Activated CD4-positive, alpha-beta T cell treated with anti-CD3 and anti-CD28 coated beads, Interleukin-2, Interleukin-4, amounts not matched to agents 100 ng/mL and 50 ng/mL, durations not matched to agents 16 hours and 8 hours (primary cell): Measurements from ENCODE around the gene CD300LB.
"Not testable (repeated sequence)": the region's sequence is repeated elsewhere in the genome, so short reads cannot be mapped to it uniquely, and the experiment has no call there.

ENCODE experiments used
- DNase-seq: peaks from one replicate; pipeline ENCODE4 v3.0.0-alpha.2; 2020; ENCODE audit warnings: low spot score

The CD300LB gene

GRCh38 chr17:74525465-74525725 is 5.9 kb downstream of the CD300LB start:
- DNase-seq: no peak

GRCh38 chr17:74524653-74525464 is 6.4 kb downstream of the CD300LB start:
- DNase-seq: no peak

- no peak for DNase-seq
These were observed 8.0 kb downstream of the CD300LB start for GRCh38 chr17:74523308-74523707.

- no peak for DNase-seq
These were observed 8.7 kb downstream of the CD300LB start for GRCh38 chr17:74522381-74523105.

GRCh38 chr17:74521701-74522201 is 9.5 kb downstream of the CD300LB start:
- no peak for DNase-seq

GRCh38 chr17:74520790-74521480 is 10.3 kb downstream of the CD300LB start:
- DNase-seq: no peak

GRCh38 chr17:74520016-74520434 is 11.2 kb downstream of the CD300LB start:
- no peak for DNase-seq

- not testable (repeated sequence) for DNase-seq
These were observed 12.8 kb downstream of the CD300LB start for GRCh38 chr17:74518413-74518981.

- no peak for DNase-seq
These were observed 14.5 kb downstream of the CD300LB start for GRCh38 chr17:74516561-74517328.

- DNase-seq: no peak
These were observed 15.3 kb downstream of the CD300LB start for GRCh38 chr17:74515941-74516340.

GRCh38 chr17:74514632-74515334 is 16.5 kb downstream of the CD300LB start:
- peak; percentile 31 for DNase-seq

GRCh38 chr17:74513987-74514631 is 17.2 kb downstream of the CD300LB start:
- peak; percentile 40 for DNase-seq

- DNase-seq: peak; percentile 8
These were observed 18.6 kb downstream of the CD300LB start for GRCh38 chr17:74512624-74513091.

- DNase-seq: no peak
These were observed 19.2 kb downstream of the CD300LB start for GRCh38 chr17:74512036-74512435.

- DNase-seq: no peak
These were observed 23.1 kb downstream of the CD300LB start for GRCh38 chr17:74508156-74508555.

GRCh38 chr17:74503949-74504348 is 27.3 kb downstream of the CD300LB start:
- not testable (repeated sequence) for DNase-seq

- no peak for DNase-seq
These were observed 28.4 kb downstream of the CD300LB start for GRCh38 chr17:74502861-74503260.

- no peak for DNase-seq
These were observed 31.3 kb downstream of the CD300LB start for GRCh38 chr17:74499992-74500391.

- DNase-seq: no peak
These were observed 33.8 kb downstream of the CD300LB start for GRCh38 chr17:74497471-74497870.

- peak; percentile 66 for DNase-seq
These were observed 37.9 kb downstream of the CD300LB start for GRCh38 chr17:74493331-74493833.
